GM23338 (cell line): ENCODE results near the gene SOHLH2. TPM values are rescaled to one million over a fixed set of nuclear protein-coding genes. Genes with fewer than 3 reads are reported as not detected.
A peak's percentile ranks its signal among the peaks of the same experiment; 100 is the strongest.

Source experiments
- ATAC-seq: fragments of 200-7000 bp; cut with Tn5 transposase; 3 replicates; pipeline ENCODE4 v1.9.1; 2020
- DNase-seq: peaks from one replicate; pipeline ENCODE4 v3.0.0-alpha.2; 2015; ENCODE audit warnings: low spot score
- H2AFZ ChIP-seq: fragments of 200-600 bp; sonication (generic); 2 replicates; pipeline ENCODE4 v1.8.0; 2016; ENCODE audit warnings: antibody characterized with exemption, mild to moderate bottlenecking, moderate library complexity
- H3F3A ChIP-seq: fragments of 200-600 bp; sonication (generic); replicated peaks from 2 replicates; pipeline ENCODE4 v1.8.0; 2017; ENCODE audit warnings: antibody characterized with exemption, mixed run types, low read depth
- H3K27ac ChIP-seq: fragments of 200-600 bp; sonication (generic); 2 replicates; pipeline ENCODE4 v1.6.1; 2016; ENCODE audit warnings: low read depth
- H3K27me3 ChIP-seq: fragments of 200-600 bp; sonication (generic); 2 replicates; pipeline ENCODE4 v1.8.0; 2016; ENCODE audit warnings: mild to moderate bottlenecking, mixed run types, moderate library complexity; ENCODE audit not compliant: insufficient read depth
- H3K36me3 ChIP-seq: fragments of 200-600 bp; sonication (generic); 2 replicates; pipeline ENCODE4 v1.8.0; 2016; ENCODE audit warnings: mild to moderate bottlenecking; ENCODE audit not compliant: insufficient read depth
- H3K4me1 ChIP-seq: fragments of 200-600 bp; sonication (generic); 2 replicates; pipeline ENCODE4 v1.8.0; 2016; ENCODE audit warnings: mild to moderate bottlenecking, moderate library complexity; ENCODE audit not compliant: insufficient read depth
- H3K4me2 ChIP-seq: fragments of 200-600 bp; sonication (generic); 2 replicates; pipeline ENCODE4 v1.7.1; 2017; ENCODE audit warnings: mixed run types
- H3K4me3 ChIP-seq: fragments of 200-600 bp; sonication (generic); 2 replicates; pipeline ENCODE4 v1.6.1; 2016; ENCODE audit warnings: mixed run types
- H3K79me2 ChIP-seq: fragments of 200-600 bp; sonication (generic); replicated peaks from 2 replicates; pipeline ENCODE4 v1.8.0; 2017; ENCODE audit warnings: mild to moderate bottlenecking; ENCODE audit not compliant: insufficient read depth
- H3K9me2 ChIP-seq: fragments of 200-600 bp; sonication (generic); 2 replicates; pipeline ENCODE4 v1.8.0; 2017; ENCODE audit not compliant: insufficient read depth
- H4K20me1 ChIP-seq: fragments of 200-600 bp; sonication (generic); replicated peaks from 2 replicates; pipeline ENCODE4 v1.8.0; 2017; ENCODE audit warnings: mild to moderate bottlenecking; ENCODE audit not compliant: insufficient read depth
- H3K27ac Mint-ChIP-seq: 2 replicates; pipeline ENCODE4 v1.8.0; 2020; ENCODE audit warnings: inconsistent platforms, mild to moderate bottlenecking, moderate library complexity, mixed read lengths
- H3K27me3 Mint-ChIP-seq: 3 replicates; pipeline ENCODE4 v1.8.0; 2022; ENCODE audit warnings: low read depth, mild to moderate bottlenecking, moderate library complexity, mixed read lengths, inconsistent platforms; ENCODE audit not compliant: insufficient read depth, poor library complexity
- H3K36me3 Mint-ChIP-seq: 3 replicates; pipeline ENCODE4 v1.8.0; 2021; ENCODE audit warnings: low read depth, mild to moderate bottlenecking, inconsistent platforms, moderate library complexity, mixed read lengths
- H3K4me1 Mint-ChIP-seq: 3 replicates; pipeline ENCODE4 v1.8.0; 2020; ENCODE audit warnings: mild to moderate bottlenecking, inconsistent platforms, mixed read lengths
- H3K4me3 Mint-ChIP-seq: 3 replicates; pipeline ENCODE4 v1.8.0; 2021; ENCODE audit warnings: moderate library complexity, mild to moderate bottlenecking, inconsistent platforms, mixed read lengths
- H3K9me3 Mint-ChIP-seq: 3 replicates; pipeline ENCODE4 v1.8.0; 2020; ENCODE audit warnings: moderate library complexity, mild to moderate bottlenecking, inconsistent platforms, mixed read lengths
- CREB1 ChIP-seq: fragments of 250-450 bp; sonication (Bioruptor Pico); IDR thresholded peaks from 2 replicates; pipeline ENCODE4 v1.5.0; 2020; ENCODE audit warnings: low read depth, mild to moderate bottlenecking, moderate library complexity
- EZH2 ChIP-seq: fragments of 200-600 bp; sonication (generic); IDR thresholded peaks from one replicate; pipeline ENCODE4 v1.8.0; 2017; ENCODE audit warnings: antibody characterized with exemption, mild to moderate bottlenecking, low read depth; ENCODE audit not compliant: unreplicated experiment
- EZH2phosphoT487 ChIP-seq: fragments of 200-600 bp; sonication (generic); IDR thresholded peaks from one replicate; pipeline ENCODE4 v1.8.1; 2018; ENCODE audit warnings: antibody characterized with exemption; ENCODE audit not compliant: unreplicated experiment
- JUNB ChIP-seq: IDR thresholded peaks from one replicate; pipeline ENCODE4 v1.6.1; 2016; ENCODE audit warnings: antibody characterized with exemption; ENCODE audit not compliant: unreplicated experiment
- NANOG ChIP-seq: IDR thresholded peaks from 2 replicates; pipeline ENCODE4 v1.6.1; 2016; ENCODE audit warnings: antibody characterized with exemption, borderline replicate concordance
- POLR2AphosphoS5 ChIP-seq: IDR thresholded peaks from 2 replicates; pipeline ENCODE4 v1.6.1; 2016; ENCODE audit warnings: antibody characterized with exemption, low read depth
- REST ChIP-seq: IDR thresholded peaks from one replicate; pipeline ENCODE4 v1.6.1; 2018; ENCODE audit warnings: antibody characterized with exemption; ENCODE audit not compliant: unreplicated experiment
- STAT1 ChIP-seq: IDR thresholded peaks from one replicate; pipeline ENCODE4 v1.6.1; 2016; ENCODE audit warnings: antibody characterized with exemption; ENCODE audit not compliant: unreplicated experiment
- ZNF114 ChIP-seq: fragments of 250-450 bp; sonication (Bioruptor Pico); IDR thresholded peaks from 2 replicates; pipeline ENCODE4 v1.5.0; 2020; ENCODE audit warnings: mild to moderate bottlenecking, moderate library complexity
- ZNF331 ChIP-seq: fragments of 250-450 bp; sonication (Bioruptor Pico); IDR thresholded peaks from 2 replicates; pipeline ENCODE4 v1.5.0; 2020; ENCODE audit warnings: low read depth, mild to moderate bottlenecking, moderate library complexity
- polyA plus RNA-seq: library from polyadenylated mRNA; unstranded; fragments of >200 nt; fragmentation: Nextera tagmentation; extraction: Ambion mirVana; gene quantifications from 2 replicates; pipeline ENCODE4 v1.2.1, GENCODE V29; 2016
- total RNA-seq: library from RNA; depleted of rRNA; stranded (reverse); fragments of >200 nt; shearing (Covaris generic); gene quantifications from 2 replicates; pipeline ENCODE4 v1.2.3, GENCODE V29; 2014
- TF ChIP-seq, protein P1 (sequence below), 2 experiments: fragments of 200-600 bp in 1 of 2; sonication (generic) in 1 of 2; conservative IDR thresholded peaks; 2 replicates each; pipeline versions ENCODE4 v1.5.1 to v1.6.1; 2016 to 2017; ENCODE audit warnings: antibody characterized with exemption in 2 of 2, low read depth in 2 of 2, mild to moderate bottlenecking in 2 of 2, moderate library complexity in 1 of 2
- TF ChIP-seq, protein P2 (sequence below): IDR thresholded peaks from 2 replicates; pipeline ENCODE4 v1.6.1; 2016; ENCODE audit warnings: antibody characterized with exemption
- TF ChIP-seq, protein P3 (sequence below): fragments of 250-450 bp; sonication (Bioruptor Pico); IDR thresholded peaks from 2 replicates; pipeline ENCODE4 v1.5.0; 2020; ENCODE audit warnings: mild to moderate bottlenecking, moderate library complexity

The SOHLH2 gene
- total and polyA plus RNA-seq, 2 experiments from 2014 or later = 1.8 to 2.8 TPM

- H3K4me1 ChIP-seq = peaks cover 17% of the 10 kb centered on the region
- peaks cover 28% of the 10 kb centered on the region for H3K79me2 ChIP-seq
- peaks cover 40% of the 10 kb centered on the region for H3K27me3 ChIP-seq
- Mint-ChIP-seq H3K27ac (no peak within 1 kb of the TSS), H3K4me3 (peak within 1 kb of the TSS; percentile 89), H3K4me1 (peaks cover 11% of the 10 kb centered on the region), H3K9me3 (no peaks in the 10 kb centered on the region; the same call in 2 of the 3 replicates), H3K36me3 (no peaks in the 10 kb centered on the region), H3K27me3 (peaks cover 24% of the 10 kb centered on the region)
- H3K27ac ChIP-seq = no peak within 1 kb of the TSS
- peak within 1 kb of the TSS; percentile 92 for H3K4me3 ChIP-seq
- peak within 1 kb of the TSS; percentile 98 for H2AFZ ChIP-seq
- no peaks in the 10 kb centered on the region for H3K9me2 ChIP-seq
- no peaks in the 10 kb centered on the region for H4K20me1 ChIP-seq
- no peaks in the 10 kb centered on the region; the same call in 1 of the 2 replicates for H3K36me3 ChIP-seq
- peak; percentile 87 for DNase-seq
- peak; percentile 84 for ATAC-seq
- peak within 1 kb of the TSS; percentile 98 for H3K4me2 ChIP-seq
- TF ChIP-seq JUNB = no peak
- no peak for TF ChIP-seq NANOG
- TF ChIP-seq, protein P1, sequence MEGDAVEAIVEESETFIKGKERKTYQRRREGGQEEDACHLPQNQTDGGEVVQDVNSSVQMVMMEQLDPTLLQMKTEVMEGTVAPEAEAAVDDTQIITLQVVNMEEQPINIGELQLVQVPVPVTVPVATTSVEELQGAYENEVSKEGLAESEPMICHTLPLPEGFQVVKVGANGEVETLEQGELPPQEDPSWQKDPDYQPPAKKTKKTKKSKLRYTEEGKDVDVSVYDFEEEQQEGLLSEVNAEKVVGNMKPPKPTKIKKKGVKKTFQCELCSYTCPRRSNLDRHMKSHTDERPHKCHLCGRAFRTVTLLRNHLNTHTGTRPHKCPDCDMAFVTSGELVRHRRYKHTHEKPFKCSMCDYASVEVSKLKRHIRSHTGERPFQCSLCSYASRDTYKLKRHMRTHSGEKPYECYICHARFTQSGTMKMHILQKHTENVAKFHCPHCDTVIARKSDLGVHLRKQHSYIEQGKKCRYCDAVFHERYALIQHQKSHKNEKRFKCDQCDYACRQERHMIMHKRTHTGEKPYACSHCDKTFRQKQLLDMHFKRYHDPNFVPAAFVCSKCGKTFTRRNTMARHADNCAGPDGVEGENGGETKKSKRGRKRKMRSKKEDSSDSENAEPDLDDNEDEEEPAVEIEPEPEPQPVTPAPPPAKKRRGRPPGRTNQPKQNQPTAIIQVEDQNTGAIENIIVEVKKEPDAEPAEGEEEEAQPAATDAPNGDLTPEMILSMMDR (conservative IDR thresholded peaks at IDR 0.05; ENCODE audit: low read depth in 2 of 2) = no peak
- no peak for TF ChIP-seq EZH2phosphoT487
- TF ChIP-seq EZH2 = no peak
- TF ChIP-seq STAT1 = no peak
- TF ChIP-seq, protein P2, sequence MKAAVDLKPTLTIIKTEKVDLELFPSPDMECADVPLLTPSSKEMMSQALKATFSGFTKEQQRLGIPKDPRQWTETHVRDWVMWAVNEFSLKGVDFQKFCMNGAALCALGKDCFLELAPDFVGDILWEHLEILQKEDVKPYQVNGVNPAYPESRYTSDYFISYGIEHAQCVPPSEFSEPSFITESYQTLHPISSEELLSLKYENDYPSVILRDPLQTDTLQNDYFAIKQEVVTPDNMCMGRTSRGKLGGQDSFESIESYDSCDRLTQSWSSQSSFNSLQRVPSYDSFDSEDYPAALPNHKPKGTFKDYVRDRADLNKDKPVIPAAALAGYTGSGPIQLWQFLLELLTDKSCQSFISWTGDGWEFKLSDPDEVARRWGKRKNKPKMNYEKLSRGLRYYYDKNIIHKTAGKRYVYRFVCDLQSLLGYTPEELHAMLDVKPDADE = no peak
- no peak for TF ChIP-seq ZNF331
- no peak for TF ChIP-seq POLR2AphosphoS5
- no peak for TF ChIP-seq CREB1
- TF ChIP-seq, protein P3, sequence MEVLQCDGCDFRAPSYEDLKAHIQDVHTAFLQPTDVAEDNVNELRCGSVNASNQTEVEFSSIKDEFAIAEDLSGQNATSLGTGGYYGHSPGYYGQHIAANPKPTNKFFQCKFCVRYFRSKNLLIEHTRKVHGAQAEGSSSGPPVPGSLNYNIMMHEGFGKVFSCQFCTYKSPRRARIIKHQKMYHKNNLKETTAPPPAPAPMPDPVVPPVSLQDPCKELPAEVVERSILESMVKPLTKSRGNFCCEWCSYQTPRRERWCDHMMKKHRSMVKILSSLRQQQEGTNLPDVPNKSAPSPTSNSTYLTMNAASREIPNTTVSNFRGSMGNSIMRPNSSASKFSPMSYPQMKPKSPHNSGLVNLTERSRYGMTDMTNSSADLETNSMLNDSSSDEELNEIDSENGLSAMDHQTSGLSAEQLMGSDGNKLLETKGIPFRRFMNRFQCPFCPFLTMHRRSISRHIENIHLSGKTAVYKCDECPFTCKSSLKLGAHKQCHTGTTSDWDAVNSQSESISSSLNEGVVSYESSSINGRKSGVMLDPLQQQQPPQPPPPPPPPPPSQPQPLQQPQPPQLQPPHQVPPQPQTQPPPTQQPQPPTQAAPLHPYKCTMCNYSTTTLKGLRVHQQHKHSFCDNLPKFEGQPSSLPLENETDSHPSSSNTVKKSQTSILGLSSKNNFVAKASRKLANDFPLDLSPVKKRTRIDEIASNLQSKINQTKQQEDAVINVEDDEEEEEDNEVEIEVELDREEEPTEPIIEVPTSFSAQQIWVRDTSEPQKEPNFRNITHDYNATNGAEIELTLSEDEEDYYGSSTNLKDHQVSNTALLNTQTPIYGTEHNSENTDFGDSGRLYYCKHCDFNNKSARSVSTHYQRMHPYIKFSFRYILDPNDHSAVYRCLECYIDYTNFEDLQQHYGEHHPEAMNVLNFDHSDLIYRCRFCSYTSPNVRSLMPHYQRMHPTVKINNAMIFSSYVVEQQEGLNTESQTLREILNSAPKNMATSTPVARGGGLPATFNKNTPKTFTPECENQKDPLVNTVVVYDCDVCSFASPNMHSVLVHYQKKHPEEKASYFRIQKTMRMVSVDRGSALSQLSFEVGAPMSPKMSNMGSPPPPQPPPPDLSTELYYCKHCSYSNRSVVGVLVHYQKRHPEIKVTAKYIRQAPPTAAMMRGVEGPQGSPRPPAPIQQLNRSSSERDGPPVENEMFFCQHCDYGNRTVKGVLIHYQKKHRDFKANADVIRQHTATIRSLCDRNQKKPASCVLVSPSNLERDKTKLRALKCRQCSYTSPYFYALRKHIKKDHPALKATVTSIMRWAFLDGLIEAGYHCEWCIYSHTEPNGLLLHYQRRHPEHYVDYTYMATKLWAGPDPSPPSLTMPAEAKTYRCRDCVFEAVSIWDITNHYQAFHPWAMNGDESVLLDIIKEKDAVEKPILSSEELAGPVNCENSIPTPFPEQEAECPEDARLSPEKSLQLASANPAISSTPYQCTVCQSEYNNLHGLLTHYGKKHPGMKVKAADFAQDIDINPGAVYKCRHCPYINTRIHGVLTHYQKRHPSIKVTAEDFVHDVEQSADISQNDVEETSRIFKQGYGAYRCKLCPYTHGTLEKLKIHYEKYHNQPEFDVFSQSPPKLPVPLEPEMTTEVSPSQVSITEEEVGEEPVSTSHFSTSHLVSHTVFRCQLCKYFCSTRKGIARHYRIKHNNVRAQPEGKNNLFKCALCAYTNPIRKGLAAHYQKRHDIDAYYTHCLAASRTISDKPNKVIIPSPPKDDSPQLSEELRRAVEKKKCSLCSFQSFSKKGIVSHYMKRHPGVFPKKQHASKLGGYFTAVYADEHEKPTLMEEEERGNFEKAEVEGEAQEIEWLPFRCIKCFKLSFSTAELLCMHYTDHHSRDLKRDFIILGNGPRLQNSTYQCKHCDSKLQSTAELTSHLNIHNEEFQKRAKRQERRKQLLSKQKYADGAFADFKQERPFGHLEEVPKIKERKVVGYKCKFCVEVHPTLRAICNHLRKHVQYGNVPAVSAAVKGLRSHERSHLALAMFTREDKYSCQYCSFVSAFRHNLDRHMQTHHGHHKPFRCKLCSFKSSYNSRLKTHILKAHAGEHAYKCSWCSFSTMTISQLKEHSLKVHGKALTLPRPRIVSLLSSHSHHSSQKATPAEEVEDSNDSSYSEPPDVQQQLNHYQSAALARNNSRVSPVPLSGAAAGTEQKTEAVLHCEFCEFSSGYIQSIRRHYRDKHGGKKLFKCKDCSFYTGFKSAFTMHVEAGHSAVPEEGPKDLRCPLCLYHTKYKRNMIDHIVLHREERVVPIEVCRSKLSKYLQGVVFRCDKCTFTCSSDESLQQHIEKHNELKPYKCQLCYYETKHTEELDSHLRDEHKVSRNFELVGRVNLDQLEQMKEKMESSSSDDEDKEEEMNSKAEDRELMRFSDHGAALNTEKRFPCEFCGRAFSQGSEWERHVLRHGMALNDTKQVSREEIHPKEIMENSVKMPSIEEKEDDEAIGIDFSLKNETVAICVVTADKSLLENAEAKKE = no peak
- TF ChIP-seq ZNF114 (CRISPR knock-in tag) = no peak
- TF ChIP-seq REST = no peak
- peaks cover 4% of the 10 kb centered on the region; the same call in 1 of the 2 replicates for H3F3A ChIP-seq
These were observed 83.0 kb downstream of the SOHLH2 start, which contains the start of gene DCLK1 for GRCh38 chr13:36131222-36131930. TSS of gene DCLK1 (minus strand) at chr13:36131382.
